Tibial nerve (tissue), 4 donors: ENCODE measurements around the gene COL4A3. TPM values are rescaled to one million over a fixed set of nuclear protein-coding genes. Genes with fewer than 3 reads are reported as not detected.

Experiments used
- DNase-seq, 2 donors: peaks; one replicate each; pipeline ENCODE4 v3.0.0-alpha.2; 2019; ENCODE audit warnings: low spot score in 2 of 2
- H3K27ac ChIP-seq, 4 donors: fragments of 200-600 bp; sonication (generic) in 3 of 4; one replicate each; pipeline ENCODE4 v1.5.1; 2017 to 2019; ENCODE audit warnings: mild to moderate bottlenecking in 1 of 4
- H3K27me3 ChIP-seq, 2 donors: fragments of 200-600 bp; sonication (generic) in 1 of 2; one replicate each; pipeline versions ENCODE4 v1.5.1 to v1.6.0; 2017 to 2019
- H3K36me3 ChIP-seq, 3 donors: fragments of 200-600 bp; sonication (generic); one replicate each; pipeline ENCODE4 v1.5.1; 2018 to 2019
- H3K4me1 ChIP-seq, 4 donors: fragments of 200-600 bp; sonication (generic) in 3 of 4; one replicate each; pipeline ENCODE4 v1.5.1; 2017 to 2019
- H3K4me3 ChIP-seq, 4 donors: fragments of 200-600 bp; sonication (generic) in 3 of 4; one replicate each; pipeline ENCODE4 v1.5.1; 2017 to 2019; ENCODE audit warnings: mild to moderate bottlenecking in 1 of 4, moderate library complexity in 1 of 4
- H3K9me3 ChIP-seq, 4 donors: fragments of 200-600 bp; sonication (generic) in 3 of 4; one replicate each; pipeline ENCODE4 v1.5.1; 2017 to 2019
- EP300 ChIP-seq, 2 donors: sonication (generic); formaldehyde crosslinking; IDR thresholded peaks; one replicate each; pipeline ENCODE4 v1.6.1; 2017; ENCODE audit warnings: antibody characterized with exemption in 2 of 2, mild to moderate bottlenecking in 1 of 2
- POLR2A ChIP-seq, 2 donors: fragments of 450-650 bp; IDR thresholded peaks; one replicate each; pipeline ENCODE4 v1.6.1; 2017; ENCODE audit warnings: antibody characterized with exemption in 2 of 2, mild to moderate bottlenecking in 2 of 2, moderate library complexity in 2 of 2
- WGBS, 2 donors: methylation state at CpG; one replicate each; pipeline ENCODE4 v1.1.5; 2018; 5-methylcytosine and 5-hydroxymethylcytosine counted together
- total RNA-seq, 4 donors: library from RNA; depleted of rRNA; stranded (reverse); fragments of >200 nt; gene quantifications; one replicate each; pipeline ENCODE4 v1.1.0, GENCODE V29; 2016
- TF ChIP-seq, protein P1 (sequence below), 5 experiments: fragments of 200-600 bp in 3 of 5; fragments of 450-650 bp in 2 of 5; sonication (generic) in 3 of 5; IDR thresholded peaks; one replicate each; pipeline ENCODE4 v1.5.1; 2016 to 2019; ENCODE audit warnings: antibody characterized with exemption in 5 of 5, mild to moderate bottlenecking in 3 of 5, moderate library complexity in 2 of 5

Gene COL4A3
- total RNA-seq, 4 donors from 2014 or later = 3.9 to 8.6 (median 7.6) TPM

GRCh38 chr2:227256605-227257004 lies 92.2 kb downstream of the COL4A3 start:
- H3K27me3 ChIP-seq = no peaks in the 10 kb centered on the region
- peaks cover 0 to 12% (median 0%) of the 10 kb centered on the region in 3 donors for H3K36me3 ChIP-seq
- no peaks in the 10 kb centered on the region for H3K4me1 ChIP-seq
- H3K4me3 ChIP-seq = no peak overlapping the region
- TF ChIP-seq EP300 (IDR thresholded peaks at IDR 0.05) (no peak), POLR2A (IDR thresholded peaks at IDR 0.05) (no peak)
- TF ChIP-seq, protein P1, sequence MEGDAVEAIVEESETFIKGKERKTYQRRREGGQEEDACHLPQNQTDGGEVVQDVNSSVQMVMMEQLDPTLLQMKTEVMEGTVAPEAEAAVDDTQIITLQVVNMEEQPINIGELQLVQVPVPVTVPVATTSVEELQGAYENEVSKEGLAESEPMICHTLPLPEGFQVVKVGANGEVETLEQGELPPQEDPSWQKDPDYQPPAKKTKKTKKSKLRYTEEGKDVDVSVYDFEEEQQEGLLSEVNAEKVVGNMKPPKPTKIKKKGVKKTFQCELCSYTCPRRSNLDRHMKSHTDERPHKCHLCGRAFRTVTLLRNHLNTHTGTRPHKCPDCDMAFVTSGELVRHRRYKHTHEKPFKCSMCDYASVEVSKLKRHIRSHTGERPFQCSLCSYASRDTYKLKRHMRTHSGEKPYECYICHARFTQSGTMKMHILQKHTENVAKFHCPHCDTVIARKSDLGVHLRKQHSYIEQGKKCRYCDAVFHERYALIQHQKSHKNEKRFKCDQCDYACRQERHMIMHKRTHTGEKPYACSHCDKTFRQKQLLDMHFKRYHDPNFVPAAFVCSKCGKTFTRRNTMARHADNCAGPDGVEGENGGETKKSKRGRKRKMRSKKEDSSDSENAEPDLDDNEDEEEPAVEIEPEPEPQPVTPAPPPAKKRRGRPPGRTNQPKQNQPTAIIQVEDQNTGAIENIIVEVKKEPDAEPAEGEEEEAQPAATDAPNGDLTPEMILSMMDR (IDR thresholded peaks at IDR 0.05) = no peak
- H3K27ac ChIP-seq = no peak overlapping the region
- no peak for DNase-seq
- no peaks in the 10 kb centered on the region for H3K9me3 ChIP-seq

GRCh38 chr2:227257820-227258219 lies 93.4 kb downstream of the COL4A3 start:
- Histone ChIP-seq H3K27ac (no peak overlapping the region), H3K4me1 (no peaks in the 10 kb centered on the region), H3K4me3 (no peak overlapping the region), H3K27me3 (no peaks in the 10 kb centered on the region), H3K36me3 (peaks cover 0 to 12% (median 0%) of the 10 kb centered on the region in 3 donors), H3K9me3 (no peaks in the 10 kb centered on the region)
- 91 to 92% methylated on average over 5 of the region's 5 CpGs for WGBS, 2 donors
- TF ChIP-seq EP300 (IDR thresholded peaks at IDR 0.05) = no peak
- TF ChIP-seq, protein P1 (IDR thresholded peaks at IDR 0.05) = no peak
- TF ChIP-seq POLR2A (IDR thresholded peaks at IDR 0.05) = no peak
- DNase-seq = no peak

GRCh38 chr2:227260041-227260440 lies 95.6 kb downstream of the COL4A3 start:
- Histone ChIP-seq H3K27ac (no peak overlapping the region), H3K4me3 (no peak overlapping the region), H3K27me3 (no peaks in the 10 kb centered on the region), H3K36me3 (peaks cover 0 to 23% (median 0%) of the 10 kb centered on the region in 3 donors), H3K4me1 (no peaks in the 10 kb centered on the region), H3K9me3 (no peaks in the 10 kb centered on the region)
- TF ChIP-seq EP300 (IDR thresholded peaks at IDR 0.05) (no peak), POLR2A (IDR thresholded peaks at IDR 0.05) (no peak)
- TF ChIP-seq, protein P1 (IDR thresholded peaks at IDR 0.05) = no peak
- 92 to 93% methylated on average over 5 of the region's 5 CpGs for WGBS, 2 donors
- DNase-seq = no peak

GRCh38 chr2:227267410-227268115 lies 103.1 kb downstream of the COL4A3 start:
- peaks cover 0 to 11% (median 0%) of the 10 kb centered on the region in 3 donors for H3K36me3 ChIP-seq
- no peak overlapping the region for H3K27ac ChIP-seq
- no peak overlapping the region for H3K4me3 ChIP-seq
- no peaks in the 10 kb centered on the region for H3K9me3 ChIP-seq
- DNase-seq = no peak
- WGBS, 2 donors = 52 to 55% methylated on average over 10 of the region's 10 CpGs
- TF ChIP-seq, protein P1 (IDR thresholded peaks at IDR 0.05) = no peak
- TF ChIP-seq POLR2A (IDR thresholded peaks at IDR 0.05) (no peak), EP300 (IDR thresholded peaks at IDR 0.05) (no peak)
- H3K27me3 ChIP-seq = no peaks in the 10 kb centered on the region
- H3K4me1 ChIP-seq = no peaks in the 10 kb centered on the region

GRCh38 chr2:227280895-227281294 lies 116.5 kb downstream of the COL4A3 start:
- no peaks in the 10 kb centered on the region for H3K27me3 ChIP-seq
- H3K4me1 ChIP-seq = no peaks in the 10 kb centered on the region
- no peak for DNase-seq
- no peak for TF ChIP-seq EP300 (IDR thresholded peaks at IDR 0.05)
- TF ChIP-seq POLR2A (IDR thresholded peaks at IDR 0.05) = no peak
- TF ChIP-seq, protein P1 (IDR thresholded peaks at IDR 0.05) = no peak
- H3K4me3 ChIP-seq = no peak overlapping the region
- peaks cover 0 to 13% (median 0%) of the 10 kb centered on the region in 4 donors for H3K9me3 ChIP-seq
- no peak overlapping the region for H3K27ac ChIP-seq
- peaks cover 0 to 6% (median 0%) of the 10 kb centered on the region in 3 donors for H3K36me3 ChIP-seq
